Stimulated activated CD4-positive, alpha-beta T cell treated with anti-CD3 and anti-CD28 coated beads, Interleukin-2, amount 100 ng/mL, for 4 hours (primary cell): ENCODE data around the gene LYST.
"Not testable (repeated sequence)": the region's sequence is repeated elsewhere in the genome, so short reads cannot be mapped to it uniquely, and the experiment has no call there.

Source experiments
- DNase-seq: peaks from one replicate; pipeline ENCODE4 v3.0.0-alpha.2; 2020; ENCODE audit warnings: low read depth

The LYST gene

GRCh38 chr1:235659186-235659771 lies 207.4 kb downstream of the LYST start:
- no peak for DNase-seq

- DNase-seq, result no peak
Measured at GRCh38 chr1:235657747-235658526, 208.8 kb downstream of the LYST start.

- no peak for DNase-seq
Measured at GRCh38 chr1:235657269-235657668, 209.4 kb downstream of the LYST start.

GRCh38 chr1:235652364-235652763 lies 214.3 kb downstream of the LYST start:
- no peak for DNase-seq

GRCh38 chr1:235651170-235651806 lies 215.4 kb downstream of the LYST start:
- no peak for DNase-seq

GRCh38 chr1:235650341-235651169 lies 216.2 kb downstream of the LYST start:
- no peak for DNase-seq

- peak; percentile 36 for DNase-seq
Measured at GRCh38 chr1:235649368-235650163, 217.1 kb downstream of the LYST start, which contains the start of gene GNG4. GNG4 (minus strand) TSS chr1:235649784; CDS start chr1:235583838, 65,946 bp downstream.

GRCh38 chr1:235648954-235649367 lies 217.7 kb downstream of the LYST start:
- peak; percentile 26 for DNase-seq

- no peak for DNase-seq
Measured at GRCh38 chr1:235648407-235648907, 218.2 kb downstream of the LYST start.

GRCh38 chr1:235647537-235647936 lies 219.2 kb downstream of the LYST start:
- not testable (repeated sequence) for DNase-seq

GRCh38 chr1:235646463-235646862 lies 220.2 kb downstream of the LYST start:
- DNase-seq, result no peak

GRCh38 chr1:235644693-235645305 lies 221.9 kb downstream of the LYST start:
- no peak for DNase-seq

GRCh38 chr1:235643837-235644692 lies 222.6 kb downstream of the LYST start:
- no peak for DNase-seq

GRCh38 chr1:235642943-235643371 lies 223.7 kb downstream of the LYST start:
- no peak for DNase-seq

GRCh38 chr1:235642011-235642942 lies 224.4 kb downstream of the LYST start:
- DNase-seq, result peak; percentile 45

GRCh38 chr1:235640580-235640979 lies 226.1 kb downstream of the LYST start:
- no peak for DNase-seq

- no peak for DNase-seq
Measured at GRCh38 chr1:235639226-235640205, 227.2 kb downstream of the LYST start.
